ENCODE data around the gene GTPBP6.
"Not testable (repeated sequence)": the region's sequence is repeated elsewhere in the genome, so short reads cannot be mapped to it uniquely, and the experiment has no call there.

- not testable (repeated sequence) for TF ChIP-seq EZH2 (IDR thresholded peaks at IDR 0.05; ENCODE audit: borderline replicate concordance); EZH2phosphoT487 (IDR thresholded peaks at IDR 0.05; ENCODE audit: low read depth, severe bottlenecking, unreplicated experiment); CTCF (IDR thresholded peaks at IDR 0.05; ENCODE audit: poor library complexity)
Measured at GRCh38 chrX:306614-307251, 11.9 kb downstream of the GTPBP6 start.

All from hepatocyte (in vitro differentiated cells).